Mesenchymal stem cell (in vitro differentiated cells and primary cell): ENCODE data around the gene CNBD2.

ENCODE experiments used
- DNase-seq: peaks from one replicate; pipeline ENCODE4 v3.0.0-alpha.2; 2013
- H2AFZ ChIP-seq: one replicate; pipeline ENCODE4 v1.6.1; 2013; ENCODE audit warnings: low read depth, mild to moderate bottlenecking, control low read depth, inconsistent platforms, low read length, moderate library complexity
- H2AK5ac ChIP-seq: 2 replicates; pipeline ENCODE4 v1.6.1; 2013; ENCODE audit warnings: low read length, moderate library complexity, mild to moderate bottlenecking, inconsistent platforms; ENCODE audit not compliant: severe bottlenecking
- H2BK120ac ChIP-seq: one replicate; pipeline ENCODE4 v1.6.1; 2013; ENCODE audit warnings: low read depth, mild to moderate bottlenecking, inconsistent platforms, low read length, moderate library complexity
- H2BK12ac ChIP-seq, 2 experiments: one replicate each; pipeline ENCODE4 v1.6.1; 2013; ENCODE audit warnings: inconsistent platforms in 2 of 2, low read length in 2 of 2, mild to moderate bottlenecking in 2 of 2, moderate library complexity in 2 of 2, control low read depth in 1 of 2
- H2BK15ac ChIP-seq: one replicate; pipeline ENCODE4 v1.6.1; 2013; ENCODE audit warnings: mild to moderate bottlenecking, low read depth, inconsistent platforms; ENCODE audit not compliant: poor library complexity, severe bottlenecking
- H2BK5ac ChIP-seq: 2 replicates; pipeline ENCODE4 v1.6.1; 2013; ENCODE audit warnings: low read depth, mild to moderate bottlenecking, low read length, control low read depth, inconsistent platforms; ENCODE audit not compliant: poor library complexity, severe bottlenecking
- H3K14ac ChIP-seq, 2 experiments: one replicate each; pipeline ENCODE4 v1.6.1; 2013; ENCODE audit warnings: inconsistent platforms in 2 of 2, low read length in 2 of 2, control low read depth in 1 of 2, mild to moderate bottlenecking in 1 of 2, moderate library complexity in 1 of 2
- H3K18ac ChIP-seq, 2 experiments: one replicate each; pipeline ENCODE4 v1.6.1; 2013; ENCODE audit warnings: inconsistent platforms in 2 of 2, low read length in 2 of 2, control low read depth in 1 of 2, low read depth in 1 of 2, mild to moderate bottlenecking in 1 of 2
- H3K23ac ChIP-seq, 2 experiments: one replicate each; pipeline ENCODE4 v1.6.1; 2013; ENCODE audit warnings: inconsistent platforms in 2 of 2, low read length in 2 of 2, mild to moderate bottlenecking in 2 of 2, moderate library complexity in 2 of 2, control low read depth in 1 of 2
- H3K27ac ChIP-seq: 2 replicates; pipeline ENCODE4 v1.5.1; 2013; ENCODE audit warnings: mild to moderate bottlenecking, moderate library complexity, low read length, control low read depth, inconsistent platforms; ENCODE audit not compliant: poor library complexity, severe bottlenecking
- H3K27me3 ChIP-seq, 2 experiments: 2 replicates each; pipeline versions ENCODE4 v1.6.1 to v1.7.0; 2013; ENCODE audit warnings: low read length in 2 of 2, mild to moderate bottlenecking in 2 of 2, moderate library complexity in 2 of 2, control low read depth in 1 of 2, inconsistent platforms in 1 of 2; ENCODE audit not compliant: control insufficient read depth in 1 of 2, insufficient read depth in 1 of 2
- H3K36me3 ChIP-seq, 2 experiments: 2 replicates each; pipeline versions ENCODE4 v1.6.1 to v1.7.0; 2013; ENCODE audit warnings: low read length in 2 of 2, control low read depth in 1 of 2, inconsistent platforms in 1 of 2, low read depth in 1 of 2, mild to moderate bottlenecking in 1 of 2; ENCODE audit not compliant: insufficient read depth in 2 of 2, control insufficient read depth in 1 of 2
- H3K4ac ChIP-seq, 2 experiments: one replicate each; pipeline ENCODE4 v1.6.1; 2013; ENCODE audit warnings: inconsistent platforms in 2 of 2, low read length in 2 of 2, mild to moderate bottlenecking in 2 of 2, moderate library complexity in 2 of 2, control low read depth in 1 of 2, low read depth in 1 of 2
- H3K4me1 ChIP-seq: 2 replicates; pipeline ENCODE4 v1.6.1; 2013; ENCODE audit warnings: low read depth, low read length, control low read depth; ENCODE audit not compliant: control insufficient read depth, insufficient read depth
- H3K4me2 ChIP-seq: 2 replicates; pipeline ENCODE4 v1.6.1; 2013; ENCODE audit warnings: low read length, mild to moderate bottlenecking, inconsistent platforms; ENCODE audit not compliant: poor library complexity, severe bottlenecking
- H3K4me3 ChIP-seq, 2 experiments: 2 replicates each; pipeline versions ENCODE4 v1.5.1 to v1.7.0; 2013; ENCODE audit warnings: low read length in 2 of 2, mild to moderate bottlenecking in 2 of 2, control low read depth in 1 of 2, low read depth in 1 of 2; ENCODE audit not compliant: insufficient read depth in 1 of 2
- H3K79me1 ChIP-seq: replicated peaks from 2 replicates; pipeline ENCODE4 v1.6.1; 2013; ENCODE audit warnings: mild to moderate bottlenecking, control low read depth, low read length, inconsistent platforms; ENCODE audit not compliant: poor library complexity, severe bottlenecking
- H3K9ac ChIP-seq: 2 replicates; pipeline ENCODE4 v1.7.0; 2013; ENCODE audit warnings: mild to moderate bottlenecking, low read length, moderate library complexity
- H3K9me3 ChIP-seq: 2 replicates; pipeline ENCODE4 v1.7.0; 2013; ENCODE audit warnings: mild to moderate bottlenecking, low read length; ENCODE audit not compliant: control insufficient read depth
- H4K8ac ChIP-seq: one replicate; pipeline ENCODE4 v1.6.1; 2013; ENCODE audit warnings: inconsistent platforms, mild to moderate bottlenecking, low read length, moderate library complexity
- H4K91ac ChIP-seq: one replicate; pipeline ENCODE4 v1.6.1; 2013; ENCODE audit warnings: mild to moderate bottlenecking, low read length, inconsistent platforms
- WGBS: methylation state at CpG from one replicate; pipeline ENCODE4 v1.1.7; 2013; ENCODE audit warnings: mixed read lengths; 5-methylcytosine and 5-hydroxymethylcytosine counted together

Gene CNBD2

GRCh38 chr20:35988910-35989463 is 20.6 kb downstream of the CNBD2 start:
- DNase-seq, result no peak
- Histone ChIP-seq H3K27me3 (peaks cover 3 to 18% of the 10 kb centered on the region in 2 experiments), H2BK120ac (no peak overlapping the region), H3K4me2 (no peak overlapping the region), H4K8ac (no peak overlapping the region), H3K23ac (no peak overlapping the region), H2BK12ac (no peak overlapping the region), H3K4ac (no peak overlapping the region), H3K36me3 (no peaks in the 10 kb centered on the region), H2BK15ac (no peak overlapping the region), H3K4me1 (no peaks in the 10 kb centered on the region), H2AK5ac (no peak overlapping the region), H3K14ac (no peak overlapping the region), H2BK5ac (no peak overlapping the region), H2AFZ (no peak overlapping the region), H4K91ac (no peak overlapping the region), H3K4me3 (no peak overlapping the region), H3K9ac (no peak overlapping the region), H3K79me1 (no peaks in the 10 kb centered on the region), H3K27ac (no peak overlapping the region), H3K9me3 (no peaks in the 10 kb centered on the region), H3K18ac (no peak overlapping the region)
- WGBS, result 85% methylated on average over 1 of the region's 2 CpGs

- no peaks in the 10 kb centered on the region for H3K9me3 ChIP-seq
- no peak overlapping the region for H4K91ac ChIP-seq
- peak; percentile 46 for DNase-seq
- 8% methylated on average over 2 of the region's 3 CpGs for WGBS
- no peak overlapping the region for H3K27ac ChIP-seq
- H3K27me3 ChIP-seq, result peaks cover 3 to 18% of the 10 kb centered on the region in 2 experiments
- no peak overlapping the region for H3K23ac ChIP-seq
- H3K18ac ChIP-seq, result no peak overlapping the region
- H2BK120ac ChIP-seq, result no peak overlapping the region
- no peaks in the 10 kb centered on the region for H3K79me1 ChIP-seq
- H2BK12ac ChIP-seq, result no peak overlapping the region
- no peak overlapping the region for H2AK5ac ChIP-seq
- no peak overlapping the region for H4K8ac ChIP-seq
- H3K36me3 ChIP-seq, result no peaks in the 10 kb centered on the region
- no peak overlapping the region for H2AFZ ChIP-seq
- H3K14ac ChIP-seq, result no peak overlapping the region
- H2BK5ac ChIP-seq, result no peak overlapping the region
- no peak overlapping the region for H3K9ac ChIP-seq
- no peak overlapping the region for H3K4ac ChIP-seq
- H2BK15ac ChIP-seq, result no peak overlapping the region
- H3K4me1 ChIP-seq, result peaks cover 1% of the 10 kb centered on the region
- no peak overlapping the region for H3K4me3 ChIP-seq
- H3K4me2 ChIP-seq, result no peak overlapping the region
Observed at GRCh38 chr20:35991142-35991771, 22.9 kb downstream of the CNBD2 start.

- Histone ChIP-seq H3K79me1 (no peaks in the 10 kb centered on the region), H3K27me3 (peaks cover 0 to 15% of the 10 kb centered on the region in 2 experiments), H3K4me1 (peaks cover 1% of the 10 kb centered on the region), H2BK12ac (no peak overlapping the region), H3K4me2 (no peak overlapping the region), H3K4me3 (no peak overlapping the region), H3K9ac (no peak overlapping the region), H3K14ac (no peak overlapping the region), H2BK15ac (no peak overlapping the region), H3K23ac (no peak overlapping the region), H2AK5ac (no peak overlapping the region), H4K8ac (no peak overlapping the region), H3K18ac (no peak overlapping the region), H2BK5ac (no peak overlapping the region), H3K27ac (no peak overlapping the region), H3K36me3 (no peaks in the 10 kb centered on the region), H2BK120ac (no peak overlapping the region), H4K91ac (no peak overlapping the region), H2AFZ (no peak overlapping the region), H3K4ac (no peak overlapping the region), H3K9me3 (no peaks in the 10 kb centered on the region)
- WGBS, result 16% methylated on average over 5 of the region's 6 CpGs
- peak; percentile 72 for DNase-seq
Observed at GRCh38 chr20:35992713-35993335, 24.4 kb downstream of the CNBD2 start.

- Histone ChIP-seq H3K18ac (no peak overlapping the region), H3K4ac (no peak overlapping the region), H2BK5ac (no peak overlapping the region), H3K14ac (no peak overlapping the region), H2AFZ (no peak overlapping the region), H3K27ac (no peak overlapping the region), H3K27me3 (peaks cover 0 to 1% of the 10 kb centered on the region in 2 experiments), H2AK5ac (no peak overlapping the region), H2BK120ac (no peak overlapping the region), H2BK15ac (no peak overlapping the region), H3K23ac (no peak overlapping the region), H3K9me3 (peaks cover 4% of the 10 kb centered on the region), H3K36me3 (no peaks in the 10 kb centered on the region), H4K91ac (no peak overlapping the region), H2BK12ac (no peak overlapping the region), H3K4me1 (peaks cover 1% of the 10 kb centered on the region), H3K9ac (peak overlapping the region; percentile 38), H4K8ac (no peak overlapping the region), H3K4me3 (no peak overlapping the region), H3K79me1 (no peaks in the 10 kb centered on the region), H3K4me2 (no peak overlapping the region)
- peak; percentile 78 for DNase-seq
- WGBS, result 2% methylated on average over 6 of the region's 6 CpGs
Observed at GRCh38 chr20:35994994-35995453, 26.6 kb downstream of the CNBD2 start.
